Suprapubic skin (tissue), 4 donors: Measurements from ENCODE around the gene DDA1. TPM values are rescaled to one million over a fixed set of nuclear protein-coding genes. Genes with fewer than 3 reads are reported as not detected.

ENCODE experiments used
- DNase-seq, 2 donors: peaks; one replicate each; pipeline ENCODE4 v3.0.0-alpha.2; 2019; ENCODE audit warnings: low spot score in 2 of 2
- H3K27ac ChIP-seq: fragments of 200-600 bp; sonication (generic); one replicate; pipeline ENCODE4 v1.5.1; 2019
- H3K27me3 ChIP-seq: fragments of 200-600 bp; sonication (generic); one replicate; pipeline ENCODE4 v1.5.1; 2019
- H3K36me3 ChIP-seq: fragments of 200-600 bp; sonication (generic); one replicate; pipeline ENCODE4 v1.5.1; 2019
- H3K4me1 ChIP-seq: fragments of 200-600 bp; sonication (generic); one replicate; pipeline ENCODE4 v1.5.1; 2019
- H3K4me3 ChIP-seq: fragments of 200-600 bp; sonication (generic); one replicate; pipeline ENCODE4 v1.5.1; 2019; ENCODE audit warnings: mild to moderate bottlenecking
- H3K9me3 ChIP-seq: fragments of 200-600 bp; sonication (generic); one replicate; pipeline ENCODE4 v1.5.1; 2019
- CTCF ChIP-seq, 2 donors: fragments of 200-600 bp in 1 of 2; fragments of 450-650 bp in 1 of 2; sonication (generic) in 1 of 2; IDR thresholded peaks; one replicate each; pipeline ENCODE4 v1.5.1; 2016 to 2019; ENCODE audit warnings: antibody characterized with exemption in 2 of 2, mild to moderate bottlenecking in 1 of 2, moderate library complexity in 1 of 2
- EP300 ChIP-seq: sonication (generic); formaldehyde crosslinking; IDR thresholded peaks from one replicate; pipeline ENCODE4 v1.6.1; 2017; ENCODE audit warnings: antibody characterized with exemption
- POLR2A ChIP-seq, 2 donors: fragments of 450-650 bp; IDR thresholded peaks; one replicate each; pipeline ENCODE4 v1.6.1; 2017; ENCODE audit warnings: antibody characterized with exemption in 2 of 2, mild to moderate bottlenecking in 2 of 2, moderate library complexity in 2 of 2
- POLR2AphosphoS5 ChIP-seq, 3 donors: sonication (generic); formaldehyde crosslinking; IDR thresholded peaks; one replicate each; pipeline ENCODE4 v1.6.1; 2017; ENCODE audit warnings: antibody characterized with exemption in 3 of 3
- WGBS: methylation state at CpG from one replicate; pipeline ENCODE4 v1.1.5; 2018; 5-methylcytosine and 5-hydroxymethylcytosine counted together
- total RNA-seq, 4 donors: library from RNA; depleted of rRNA; stranded (reverse); fragments of >200 nt; gene quantifications; one replicate each; pipeline ENCODE4 v1.1.0, GENCODE V29; 2016

Gene DDA1
- total RNA-seq, 4 donors from 2014 or later: 17.9 to 35.2 (median 22.8) TPM

DNA sequence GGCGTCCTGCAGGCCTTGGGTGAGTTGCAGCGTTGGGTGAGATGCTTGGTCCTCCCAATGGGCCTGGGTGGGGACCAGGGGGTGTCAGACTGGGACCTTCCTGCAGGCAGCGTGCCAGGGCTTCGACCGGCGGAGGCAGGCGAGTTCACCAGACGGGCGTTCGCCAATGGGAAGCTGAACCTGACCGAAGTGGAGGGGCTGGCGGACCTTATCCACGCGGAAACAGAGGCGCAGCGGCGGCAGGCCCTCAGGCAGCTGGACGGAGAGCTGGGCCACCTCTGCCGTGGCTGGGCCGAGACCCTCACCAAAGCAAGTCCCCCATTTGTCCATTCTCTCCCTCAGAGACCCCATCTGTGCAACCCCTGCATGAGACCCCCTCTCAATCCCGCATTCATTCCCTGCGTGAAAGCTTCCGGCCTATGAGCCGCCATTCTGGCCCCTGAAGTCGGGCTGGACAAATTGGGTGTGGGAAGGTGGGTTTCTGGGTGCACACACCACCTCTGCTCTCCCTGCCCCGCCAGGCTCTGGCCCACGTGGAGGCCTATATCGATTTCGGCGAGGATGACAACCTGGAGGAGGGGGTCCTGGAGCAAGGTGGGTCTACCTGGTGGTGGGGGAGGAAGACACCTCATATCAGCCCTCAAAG, 29.2 kb downstream of the DDA1 start:
- WGBS: 89% methylated on average over 19 of the region's 30 CpGs
- peak in 1 of 2 donors; percentile 74 for DNase-seq
- no peaks in the 10 kb centered on the region for H3K27me3 ChIP-seq
- peaks cover 12% of the 10 kb centered on the region for H3K36me3 ChIP-seq
- peak overlapping the region; percentile 65 for H3K4me3 ChIP-seq
- no peaks in the 10 kb centered on the region for H3K9me3 ChIP-seq
- peaks cover 46% of the 10 kb centered on the region for H3K4me1 ChIP-seq
- no peak overlapping the region for H3K27ac ChIP-seq
- TF ChIP-seq POLR2AphosphoS5 (IDR thresholded peaks at IDR 0.05) (no peak), POLR2A (IDR thresholded peaks at IDR 0.05) (no peak), EP300 (no peak), CTCF (IDR thresholded peaks at IDR 0.05) (no peak)

GRCh38 chr19:17339088-17339741, 29.9 kb downstream of the DDA1 start:
- peak in 1 of 2 donors; percentile 74 for DNase-seq
- WGBS: 85% methylated on average over 33 of the region's 34 CpGs
- H3K27ac ChIP-seq: no peak overlapping the region
- H3K9me3 ChIP-seq: no peaks in the 10 kb centered on the region
- H3K36me3 ChIP-seq: peaks cover 12% of the 10 kb centered on the region
- no peak overlapping the region for H3K4me3 ChIP-seq
- no peaks in the 10 kb centered on the region for H3K27me3 ChIP-seq
- H3K4me1 ChIP-seq: peaks cover 39% of the 10 kb centered on the region
- TF ChIP-seq POLR2AphosphoS5 (IDR thresholded peaks at IDR 0.05) (no peak), EP300 (no peak), CTCF (IDR thresholded peaks at IDR 0.05) (no peak), POLR2A (IDR thresholded peaks at IDR 0.05) (no peak)

DNA sequence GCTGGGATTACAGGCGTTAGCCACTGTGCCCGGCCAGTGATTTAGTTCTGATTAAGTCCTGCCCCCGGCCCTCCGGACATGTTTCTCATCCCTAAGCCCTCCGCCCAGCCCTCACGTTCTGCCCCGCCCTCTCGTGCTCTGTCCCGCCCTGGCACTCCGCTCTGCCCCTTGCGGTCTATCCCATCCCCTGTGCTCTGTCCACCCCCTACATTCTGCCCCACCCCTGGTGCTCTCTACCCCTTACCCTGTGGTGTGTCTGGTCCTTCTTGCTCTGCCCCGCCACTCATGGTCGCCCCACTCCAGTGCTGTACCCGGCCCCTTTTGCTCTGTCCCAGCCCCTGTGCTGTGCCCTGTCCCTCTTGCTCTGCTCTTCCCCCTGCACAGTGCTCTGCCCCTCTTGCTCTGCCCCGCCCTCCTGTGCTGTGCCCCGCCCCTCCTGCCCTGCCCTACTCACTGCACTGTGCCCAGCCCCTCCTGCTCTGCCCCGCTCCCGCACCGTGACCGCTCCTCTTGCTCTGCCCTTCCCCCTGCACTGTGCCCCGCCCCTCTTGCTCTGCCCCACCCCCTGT, 31.0 kb downstream of the DDA1 start:
- H3K4me3 ChIP-seq: no peak overlapping the region
- peaks cover 32% of the 10 kb centered on the region for H3K4me1 ChIP-seq
- no peaks in the 10 kb centered on the region for H3K9me3 ChIP-seq
- WGBS: 56% methylated on average over 21 of the region's 21 CpGs
- peak in 1 of 2 donors; percentile 67 for DNase-seq
- H3K27ac ChIP-seq: no peak overlapping the region
- no peaks in the 10 kb centered on the region for H3K27me3 ChIP-seq
- H3K36me3 ChIP-seq: peaks cover 12% of the 10 kb centered on the region
- no peak for TF ChIP-seq POLR2A (IDR thresholded peaks at IDR 0.05)
- no peak for TF ChIP-seq CTCF (IDR thresholded peaks at IDR 0.05)
- no peak for TF ChIP-seq EP300
- TF ChIP-seq POLR2AphosphoS5 (IDR thresholded peaks at IDR 0.05): no peak

DNA sequence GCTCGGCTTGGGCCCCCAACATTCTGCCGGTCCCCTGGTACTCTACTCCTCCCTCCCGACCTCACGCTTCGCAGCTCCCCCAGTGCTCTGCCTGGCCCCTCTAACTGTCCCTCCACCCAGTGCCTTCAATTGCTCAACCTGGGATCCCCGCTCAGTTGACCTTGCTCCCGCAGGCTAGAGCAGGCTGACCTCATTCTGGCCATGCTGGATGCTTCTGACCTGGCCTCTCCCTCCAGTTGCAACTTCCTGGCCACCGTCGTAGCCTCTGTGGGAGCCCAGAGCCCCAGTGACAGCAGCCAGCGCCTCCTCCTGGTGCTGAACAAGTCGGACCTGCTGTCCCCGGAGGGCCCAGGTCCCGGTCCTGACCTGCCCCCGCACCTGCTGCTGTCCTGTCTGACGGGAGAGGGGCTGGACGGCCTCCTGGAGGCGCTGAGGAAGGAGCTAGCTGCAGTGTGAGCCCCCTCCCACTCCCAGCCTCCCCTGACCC, 31.6 kb downstream of the DDA1 start:
- TF ChIP-seq POLR2A (IDR thresholded peaks at IDR 0.05) (no peak), CTCF (IDR thresholded peaks at IDR 0.05) (no peak), POLR2AphosphoS5 (IDR thresholded peaks at IDR 0.05) (no peak), EP300 (no peak)
- 69% methylated on average over 16 of the region's 17 CpGs for WGBS
- no peak overlapping the region for H3K4me3 ChIP-seq
- no peak overlapping the region for H3K27ac ChIP-seq
- no peaks in the 10 kb centered on the region for H3K27me3 ChIP-seq
- H3K9me3 ChIP-seq: no peaks in the 10 kb centered on the region
- peaks cover 27% of the 10 kb centered on the region for H3K4me1 ChIP-seq
- DNase-seq: no peak
- peaks cover 12% of the 10 kb centered on the region for H3K36me3 ChIP-seq

DNA sequence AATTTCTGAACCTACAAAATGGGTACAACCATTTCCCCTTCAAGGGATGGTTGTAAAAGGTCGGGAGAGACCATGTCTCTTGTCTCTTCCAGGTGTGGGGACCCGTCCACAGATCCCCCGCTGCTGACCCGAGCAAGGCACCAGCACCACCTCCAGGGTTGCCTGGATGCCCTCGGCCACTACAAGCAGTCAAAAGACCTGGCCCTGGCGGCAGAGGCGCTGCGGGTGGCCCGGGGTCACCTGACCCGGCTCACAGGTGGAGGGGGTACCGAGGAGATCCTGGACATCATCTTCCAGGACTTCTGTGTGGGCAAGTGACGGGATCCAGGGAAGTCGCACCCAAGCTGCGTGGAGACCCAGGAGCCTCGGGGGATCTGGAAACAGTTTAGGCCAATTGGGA, 32.0 kb downstream of the DDA1 start:
- Histone ChIP-seq H3K36me3 (peaks cover 12% of the 10 kb centered on the region), H3K4me3 (no peak overlapping the region), H3K27me3 (no peaks in the 10 kb centered on the region), H3K4me1 (peaks cover 27% of the 10 kb centered on the region), H3K27ac (no peak overlapping the region), H3K9me3 (no peaks in the 10 kb centered on the region)
- WGBS: 94% methylated on average over 7 of the region's 15 CpGs
- DNase-seq: no peak
- TF ChIP-seq EP300: no peak
- TF ChIP-seq POLR2AphosphoS5 (IDR thresholded peaks at IDR 0.05): no peak
- TF ChIP-seq CTCF (IDR thresholded peaks at IDR 0.05): no peak
- no peak for TF ChIP-seq POLR2A (IDR thresholded peaks at IDR 0.05)
